HG03025 (cell line): ENCODE data around the gene KIF1A.
"Not testable (repeated sequence)": the region's sequence is repeated elsewhere in the genome, so short reads cannot be mapped to it uniquely, and the experiment has no call there.

Experiments
- ATAC-seq: cut with Tn5 transposase; IDR thresholded peaks from one replicate; pipeline ENCODE4 v1.9.1; 2021; ENCODE audit warnings: mild to moderate bottlenecking, moderate library complexity; ENCODE audit not compliant: unreplicated experiment, low FRiP score

The KIF1A gene

GRCh38 chr2:240711296-240711695 lies 108.7 kb downstream of the KIF1A start:
- no peak for ATAC-seq

- ATAC-seq, result no peak
Measured at GRCh38 chr2:240708457-240708856, 111.6 kb downstream of the KIF1A start.

- ATAC-seq, result no peak
Measured at GRCh38 chr2:240707821-240708220, 112.2 kb downstream of the KIF1A start.

GRCh38 chr2:240707043-240707756 lies 112.8 kb downstream of the KIF1A start:
- no peak for ATAC-seq

GRCh38 chr2:240705204-240705791 lies 114.7 kb downstream of the KIF1A start:
- no peak for ATAC-seq

GRCh38 chr2:240704651-240705050 lies 115.4 kb downstream of the KIF1A start:
- no peak for ATAC-seq

GRCh38 chr2:240703417-240704341 lies 116.3 kb downstream of the KIF1A start:
- no peak for ATAC-seq

GRCh38 chr2:240702640-240703011 lies 117.4 kb downstream of the KIF1A start:
- no peak for ATAC-seq

- no peak for ATAC-seq
Measured at GRCh38 chr2:240701736-240702639, 118.0 kb downstream of the KIF1A start.

GRCh38 chr2:240701091-240701735 lies 118.8 kb downstream of the KIF1A start:
- no peak for ATAC-seq

- not testable (repeated sequence) for ATAC-seq
Measured at GRCh38 chr2:240700616-240701015, 119.4 kb downstream of the KIF1A start.

GRCh38 chr2:240699835-240700234 lies 120.2 kb downstream of the KIF1A start:
- not testable (repeated sequence) for ATAC-seq

- ATAC-seq, result not testable (repeated sequence)
Measured at GRCh38 chr2:240698852-240699561, 121.0 kb downstream of the KIF1A start.

GRCh38 chr2:240696469-240696868 lies 123.5 kb downstream of the KIF1A start:
- not testable (repeated sequence) for ATAC-seq

GRCh38 chr2:240695593-240695992 lies 124.4 kb downstream of the KIF1A start:
- ATAC-seq, result not testable (repeated sequence)

GRCh38 chr2:240694304-240694703 lies 125.7 kb downstream of the KIF1A start:
- ATAC-seq, result not testable (repeated sequence)

GRCh38 chr2:240692583-240693561 lies 127.1 kb downstream of the KIF1A start:
- ATAC-seq, result not testable (repeated sequence)
